ENCODE measurements around the gene DFFB. TPM values are rescaled to one million over a fixed set of nuclear protein-coding genes. Genes with fewer than 3 reads are reported as not detected.

DFFB gene
- total and polyA plus RNA-seq, 2 of the 13 experiments (the other 11 are each of a cell fraction or from before 2014, with no cell fraction given): 4.6 to 9.3 TPM

GRCh38 chr1:3900150-3900968 lies 43.1 kb downstream of the DFFB start, which contains the start of gene C1orf174 (continued):
- TF ChIP-seq HNRNPK (IDR thresholded peaks at IDR 0.05; ENCODE audit: low read depth, low read length, poor library complexity, severe bottlenecking): peak; percentile 99
- TF ChIP-seq ZBTB4 (CRISPR knock-in tag; IDR thresholded peaks at IDR 0.05; ENCODE audit: borderline replicate concordance): no peak
- peak; percentile 89 for TF ChIP-seq PRDM10 (CRISPR knock-in tag; IDR thresholded peaks at IDR 0.05; ENCODE audit: low read depth)
- TF ChIP-seq TRIM22 (IDR thresholded peaks at IDR 0.05): no peak
- peak; percentile 20; the same call in 1 of the 2 replicates for TF ChIP-seq ZNF383 (CRISPR knock-in tag; IDR thresholded peaks at IDR 0.05; ENCODE audit: borderline replicate concordance)
- TF ChIP-seq NFE2 (CRISPR knock-in tag; IDR thresholded peaks at IDR 0.05): no peak
- TF ChIP-seq, protein P1, sequence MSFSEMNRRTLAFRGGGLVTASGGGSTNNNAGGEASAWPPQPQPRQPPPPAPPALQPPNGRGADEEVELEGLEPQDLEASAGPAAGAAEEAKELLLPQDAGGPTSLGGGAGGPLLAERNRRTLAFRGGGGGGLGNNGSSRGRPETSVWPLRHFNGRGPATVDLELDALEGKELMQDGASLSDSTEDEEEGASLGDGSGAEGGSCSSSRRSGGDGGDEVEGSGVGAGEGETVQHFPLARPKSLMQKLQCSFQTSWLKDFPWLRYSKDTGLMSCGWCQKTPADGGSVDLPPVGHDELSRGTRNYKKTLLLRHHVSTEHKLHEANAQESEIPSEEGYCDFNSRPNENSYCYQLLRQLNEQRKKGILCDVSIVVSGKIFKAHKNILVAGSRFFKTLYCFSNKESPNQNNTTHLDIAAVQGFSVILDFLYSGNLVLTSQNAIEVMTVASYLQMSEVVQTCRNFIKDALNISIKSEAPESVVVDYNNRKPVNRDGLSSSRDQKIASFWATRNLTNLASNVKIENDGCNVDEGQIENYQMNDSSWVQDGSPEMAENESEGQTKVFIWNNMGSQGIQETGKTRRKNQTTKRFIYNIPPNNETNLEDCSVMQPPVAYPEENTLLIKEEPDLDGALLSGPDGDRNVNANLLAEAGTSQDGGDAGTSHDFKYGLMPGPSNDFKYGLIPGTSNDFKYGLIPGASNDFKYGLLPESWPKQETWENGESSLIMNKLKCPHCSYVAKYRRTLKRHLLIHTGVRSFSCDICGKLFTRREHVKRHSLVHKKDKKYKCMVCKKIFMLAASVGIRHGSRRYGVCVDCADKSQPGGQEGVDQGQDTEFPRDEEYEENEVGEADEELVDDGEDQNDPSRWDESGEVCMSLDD (CRISPR knock-in tag; IDR thresholded peaks at IDR 0.05; ENCODE audit: borderline replicate concordance): peak; percentile 68
- no peak for TF ChIP-seq ZNF777 (CRISPR knock-in tag; IDR thresholded peaks at IDR 0.05)
- TF ChIP-seq HDAC1 (CRISPR knock-in tag; IDR thresholded peaks at IDR 0.05): peak; percentile 80
- TF ChIP-seq, protein P2, sequence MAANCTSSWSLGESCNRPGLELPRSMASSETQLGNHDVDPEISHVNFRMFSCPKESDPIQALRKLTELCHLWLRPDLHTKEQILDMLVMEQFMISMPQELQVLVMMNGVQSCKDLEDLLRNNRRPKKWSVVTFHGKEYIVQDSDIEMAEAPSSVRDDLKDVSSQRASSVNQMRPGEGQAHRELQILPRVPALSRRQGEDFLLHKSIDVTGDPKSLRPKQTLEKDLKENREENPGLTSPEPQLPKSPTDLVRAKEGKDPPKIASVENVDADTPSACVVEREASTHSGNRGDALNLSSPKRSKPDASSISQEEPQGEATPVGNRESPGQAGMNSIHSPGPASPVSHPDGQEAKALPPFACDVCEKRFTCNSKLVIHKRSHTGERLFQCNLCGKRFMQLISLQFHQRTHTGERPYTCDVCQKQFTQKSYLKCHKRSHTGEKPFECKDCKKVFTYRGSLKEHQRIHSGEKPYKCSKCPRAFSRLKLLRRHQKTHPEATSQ (CRISPR knock-in tag; IDR thresholded peaks at IDR 0.05; ENCODE audit: borderline replicate concordance): peak; percentile 56; the same call in 1 of the 2 replicates
- TF ChIP-seq MYNN (CRISPR knock-in tag; IDR thresholded peaks at IDR 0.05; ENCODE audit: low read depth): no peak
- no peak for TF ChIP-seq ZNF225 (CRISPR knock-in tag; IDR thresholded peaks at IDR 0.05)
- no peak for TF ChIP-seq CERS6 (CRISPR knock-in tag; IDR thresholded peaks at IDR 0.05)

All from HepG2 (cell line).